ENCODE results near the gene UBA3.

Gene UBA3

DNA sequence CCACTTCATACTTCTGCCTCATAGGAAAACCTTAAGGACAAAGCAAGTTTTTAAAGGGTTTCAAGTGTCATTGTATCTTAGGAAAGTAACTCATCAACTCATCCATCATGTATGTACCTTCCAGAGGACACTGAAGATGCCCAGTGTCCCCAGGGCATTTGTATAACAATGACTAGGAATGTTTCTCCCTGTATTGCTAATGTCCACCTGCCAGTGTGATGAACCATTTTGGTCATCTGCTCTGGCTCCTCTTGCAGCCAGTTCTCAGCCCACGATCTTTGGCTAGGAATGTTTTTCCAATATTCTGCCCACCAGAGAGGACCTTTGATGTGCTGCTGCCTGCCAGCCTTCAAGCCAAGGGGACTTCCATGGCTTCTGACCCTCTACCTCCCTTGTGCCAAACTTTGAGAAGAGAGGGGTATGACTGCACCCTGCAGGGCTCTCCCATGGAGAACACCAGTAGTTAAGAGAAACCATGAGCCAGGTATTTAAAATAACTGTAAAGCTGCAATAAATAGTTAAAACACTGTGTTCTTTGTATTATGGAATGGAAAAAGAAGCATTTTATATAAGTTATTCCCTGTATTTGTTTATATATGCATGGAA is 30.9 kb upstream of the UBA3 start:
- no peaks in the 10 kb centered on the region for H3K9me3 ChIP-seq (ENCODE audit: control insufficient read depth, insufficient read depth, low read length)
- H3K4me1 ChIP-seq (ENCODE audit: control insufficient read depth, low read length) = no peaks in the 10 kb centered on the region
- H3K9me2 ChIP-seq (replicated peaks; ENCODE audit: control insufficient read depth, low read length) = no peaks in the 10 kb centered on the region
- H3K27me3 ChIP-seq (ENCODE audit: control insufficient read depth, low read length) = no peaks in the 10 kb centered on the region
- TF ChIP-seq, protein P1, sequence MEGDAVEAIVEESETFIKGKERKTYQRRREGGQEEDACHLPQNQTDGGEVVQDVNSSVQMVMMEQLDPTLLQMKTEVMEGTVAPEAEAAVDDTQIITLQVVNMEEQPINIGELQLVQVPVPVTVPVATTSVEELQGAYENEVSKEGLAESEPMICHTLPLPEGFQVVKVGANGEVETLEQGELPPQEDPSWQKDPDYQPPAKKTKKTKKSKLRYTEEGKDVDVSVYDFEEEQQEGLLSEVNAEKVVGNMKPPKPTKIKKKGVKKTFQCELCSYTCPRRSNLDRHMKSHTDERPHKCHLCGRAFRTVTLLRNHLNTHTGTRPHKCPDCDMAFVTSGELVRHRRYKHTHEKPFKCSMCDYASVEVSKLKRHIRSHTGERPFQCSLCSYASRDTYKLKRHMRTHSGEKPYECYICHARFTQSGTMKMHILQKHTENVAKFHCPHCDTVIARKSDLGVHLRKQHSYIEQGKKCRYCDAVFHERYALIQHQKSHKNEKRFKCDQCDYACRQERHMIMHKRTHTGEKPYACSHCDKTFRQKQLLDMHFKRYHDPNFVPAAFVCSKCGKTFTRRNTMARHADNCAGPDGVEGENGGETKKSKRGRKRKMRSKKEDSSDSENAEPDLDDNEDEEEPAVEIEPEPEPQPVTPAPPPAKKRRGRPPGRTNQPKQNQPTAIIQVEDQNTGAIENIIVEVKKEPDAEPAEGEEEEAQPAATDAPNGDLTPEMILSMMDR (IDR thresholded peaks at IDR 0.05; ENCODE audit: low read depth, low read length, poor library complexity, severe bottlenecking) = no peak
- TF ChIP-seq EZH2phosphoT487 (IDR thresholded peaks at IDR 0.05; ENCODE audit: borderline replicate concordance, low read length) = no peak
- no peaks in the 10 kb centered on the region for H3K36me3 ChIP-seq (ENCODE audit: control insufficient read depth, low read length)
- H4K20me1 ChIP-seq (ENCODE audit: control insufficient read depth, insufficient read depth, low read depth, low read length) = no peaks in the 10 kb centered on the region
- no peak overlapping the region for H3K4me3 ChIP-seq (ENCODE audit: low read length)
- H3K27ac ChIP-seq (ENCODE audit: low read depth, low read length) = no peak overlapping the region
- H3F3A ChIP-seq (ENCODE audit: control insufficient read depth, insufficient read depth) = no peaks in the 10 kb centered on the region
- H3K79me2 ChIP-seq (ENCODE audit: control insufficient read depth, low read length) = no peaks in the 10 kb centered on the region
- no peak overlapping the region for H3K4me2 ChIP-seq (ENCODE audit: low read length)

- no peaks in the 10 kb centered on the region for H3K27me3 ChIP-seq (ENCODE audit: control insufficient read depth, low read length)
- H3K9me2 ChIP-seq (replicated peaks; ENCODE audit: control insufficient read depth, low read length) = no peaks in the 10 kb centered on the region
- no peak overlapping the region for H3K4me2 ChIP-seq (ENCODE audit: low read length)
- peaks cover 8% of the 10 kb centered on the region for H3K36me3 ChIP-seq (ENCODE audit: control insufficient read depth, low read length)
- H3F3A ChIP-seq (ENCODE audit: control insufficient read depth, insufficient read depth) = no peaks in the 10 kb centered on the region
- H3K4me3 ChIP-seq (ENCODE audit: low read length) = no peak overlapping the region
- no peaks in the 10 kb centered on the region for H3K4me1 ChIP-seq (ENCODE audit: control insufficient read depth, low read length)
- no peaks in the 10 kb centered on the region for H3K79me2 ChIP-seq (ENCODE audit: control insufficient read depth, low read length)
- H4K20me1 ChIP-seq (ENCODE audit: control insufficient read depth, insufficient read depth, low read depth, low read length) = no peaks in the 10 kb centered on the region
- no peaks in the 10 kb centered on the region for H3K9me3 ChIP-seq (ENCODE audit: control insufficient read depth, insufficient read depth, low read length)
- H3K27ac ChIP-seq (ENCODE audit: low read depth, low read length) = no peak overlapping the region
- TF ChIP-seq EZH2phosphoT487 (IDR thresholded peaks at IDR 0.05; ENCODE audit: borderline replicate concordance, low read length) = no peak
- TF ChIP-seq, protein P1 (IDR thresholded peaks at IDR 0.05; ENCODE audit: low read depth, low read length, poor library complexity, severe bottlenecking) = no peak
Observed at GRCh38 chr3:69108811-69109210, 28.6 kb upstream of the UBA3 start.

GRCh38 chr3:69107841-69108240 is 27.7 kb upstream of the UBA3 start:
- Histone ChIP-seq H3F3A (ENCODE audit: control insufficient read depth, insufficient read depth) (no peaks in the 10 kb centered on the region), H3K79me2 (ENCODE audit: control insufficient read depth, low read length) (no peaks in the 10 kb centered on the region), H3K27ac (ENCODE audit: low read depth, low read length) (no peak overlapping the region), H3K9me3 (ENCODE audit: control insufficient read depth, insufficient read depth, low read length) (no peaks in the 10 kb centered on the region), H3K4me1 (ENCODE audit: control insufficient read depth, low read length) (no peaks in the 10 kb centered on the region), H3K36me3 (ENCODE audit: control insufficient read depth, low read length) (peaks cover 8% of the 10 kb centered on the region), H4K20me1 (ENCODE audit: control insufficient read depth, insufficient read depth, low read depth, low read length) (no peaks in the 10 kb centered on the region), H3K9me2 (replicated peaks; ENCODE audit: control insufficient read depth, low read length) (no peaks in the 10 kb centered on the region), H3K4me2 (ENCODE audit: low read length) (no peak overlapping the region), H3K4me3 (ENCODE audit: low read length) (no peak overlapping the region), H3K27me3 (ENCODE audit: control insufficient read depth, low read length) (no peaks in the 10 kb centered on the region)
- TF ChIP-seq, protein P1 (IDR thresholded peaks at IDR 0.05; ENCODE audit: low read depth, low read length, poor library complexity, severe bottlenecking) = no peak
- TF ChIP-seq EZH2phosphoT487 (IDR thresholded peaks at IDR 0.05; ENCODE audit: borderline replicate concordance, low read length) = no peak
